GM12891 (cell line): Measurements from ENCODE around the gene MAP3K2.

Source experiments
- PAX5 ChIP-seq: IDR thresholded peaks from 2 replicates; pipeline ENCODE4 v1.6.1; 2011; ENCODE audit warnings: low read length, moderate library complexity, mild to moderate bottlenecking; ENCODE audit not compliant: insufficient read depth, severe bottlenecking
- POLR2A ChIP-seq: IDR thresholded peaks from 2 replicates; pipeline ENCODE4 v1.6.1; 2011; ENCODE audit warnings: low read depth, low read length, control low read depth
- POLR2AphosphoS5 ChIP-seq: IDR thresholded peaks from 2 replicates; pipeline ENCODE4 v1.6.1; 2011; ENCODE audit warnings: low read depth, low read length, control low read depth
- POU2F2 ChIP-seq: IDR thresholded peaks from 2 replicates; pipeline ENCODE4 v1.6.1; 2011; ENCODE audit warnings: low read depth, mild to moderate bottlenecking, control low read depth, low read length, moderate library complexity
- SPI1 ChIP-seq: IDR thresholded peaks from 2 replicates; pipeline ENCODE4 v1.6.1; 2011; ENCODE audit warnings: low read depth, low read length, control low read depth
- TAF1 ChIP-seq: IDR thresholded peaks from 2 replicates; pipeline ENCODE4 v1.6.1; 2011; ENCODE audit warnings: low read depth, low read length, control low read depth

- TF ChIP-seq POLR2A (no peak), PAX5 (no peak), POLR2AphosphoS5 (no peak), TAF1 (no peak), SPI1 (no peak), POU2F2 (no peak)
These were observed 25.6 kb downstream of the MAP3K2 start for GRCh38 chr2:127361929-127362885.
